Hepatocyte (in vitro differentiated cells): Measurements from ENCODE around the gene BGN. TPM values are rescaled to one million over a fixed set of nuclear protein-coding genes. Genes with fewer than 3 reads are reported as not detected.

Experiments
- DNase-seq: peaks from one replicate; pipeline ENCODE4 v3.0.0-alpha.2; 2016; ENCODE audit warnings: low spot score
- H2AFZ ChIP-seq: fragments of 200-600 bp; sonication (generic); 2 replicates; pipeline ENCODE4 v1.6.0; 2016; ENCODE audit warnings: antibody characterized with exemption, mild to moderate bottlenecking
- H3K27ac ChIP-seq: fragments of 200-600 bp; sonication (generic); 2 replicates; pipeline ENCODE4 v1.5.1; 2016; ENCODE audit warnings: mild to moderate bottlenecking
- H3K27me3 ChIP-seq: fragments of 200-600 bp; sonication (generic); 2 replicates; pipeline ENCODE4 v1.6.1; 2016
- H3K36me3 ChIP-seq: fragments of 200-600 bp; sonication (generic); replicated peaks from 2 replicates; pipeline ENCODE4 v1.5.1; 2016; ENCODE audit warnings: low read depth; ENCODE audit not compliant: insufficient read depth
- H3K4me1 ChIP-seq: fragments of 200-600 bp; sonication (generic); 2 replicates; pipeline ENCODE4 v1.5.1; 2016; ENCODE audit warnings: mild to moderate bottlenecking, moderate library complexity; ENCODE audit not compliant: insufficient read depth
- H3K4me2 ChIP-seq: fragments of 200-600 bp; sonication (generic); 2 replicates; pipeline ENCODE4 v1.6.0; 2016
- H3K4me3 ChIP-seq: fragments of 200-600 bp; sonication (generic); 2 replicates; pipeline ENCODE4 v1.5.1; 2016; ENCODE audit warnings: mild to moderate bottlenecking
- H3K79me2 ChIP-seq: fragments of 200-600 bp; sonication (generic); 2 replicates; pipeline ENCODE4 v1.6.0; 2017; ENCODE audit warnings: mild to moderate bottlenecking
- H3K9me2 ChIP-seq: fragments of 200-600 bp; sonication (generic); replicated peaks from 2 replicates; pipeline ENCODE4 v1.6.0; 2017; ENCODE audit warnings: mild to moderate bottlenecking; ENCODE audit not compliant: insufficient read depth
- H3K9me3 ChIP-seq: fragments of 200-600 bp; sonication (generic); 2 replicates; pipeline ENCODE4 v1.5.1; 2016; ENCODE audit warnings: low read depth, mild to moderate bottlenecking
- H4K20me1 ChIP-seq: fragments of 200-600 bp; sonication (generic); 2 replicates; pipeline ENCODE4 v1.6.0; 2016; ENCODE audit warnings: mild to moderate bottlenecking; ENCODE audit not compliant: insufficient read depth, poor library complexity, severe bottlenecking
- EZH2 ChIP-seq: fragments of 200-600 bp; sonication (generic); IDR thresholded peaks from 2 replicates; pipeline ENCODE4 v1.6.1; 2016; ENCODE audit warnings: antibody characterized with exemption, mild to moderate bottlenecking, borderline replicate concordance
- EZH2phosphoT487 ChIP-seq: fragments of 200-600 bp; sonication (generic); IDR thresholded peaks from one replicate; pipeline ENCODE4 v1.6.1; 2018; ENCODE audit warnings: antibody characterized with exemption, mild to moderate bottlenecking, low read depth, moderate library complexity; ENCODE audit not compliant: unreplicated experiment, severe bottlenecking
- WGBS: methylation state at CpG from one replicate; pipeline ENCODE4 v1.1.6; 2016; ENCODE audit warnings: low lambda C conversion rate; ENCODE audit errors: missing lambda C conversion rate; 5-methylcytosine and 5-hydroxymethylcytosine counted together
- polyA plus RNA-seq: library from polyadenylated mRNA; unstranded; fragments of >200 nt; fragmentation: Nextera tagmentation; extraction: Ambion mirVana; gene quantifications from 2 replicates; pipeline ENCODE4 v1.2.1, GENCODE V29; 2016
- total RNA-seq: library from RNA; depleted of rRNA; stranded (reverse); fragments of >200 nt; gene quantifications from 2 replicates; pipeline ENCODE4 v1.2.3, GENCODE V29; 2014
- TF ChIP-seq, protein P1 (sequence below): fragments of 200-600 bp; sonication (generic); IDR thresholded peaks from 2 replicates; pipeline ENCODE4 v1.5.1; 2016; ENCODE audit warnings: antibody characterized with exemption, mild to moderate bottlenecking; ENCODE audit not compliant: poor library complexity

The BGN gene
- total and polyA plus RNA-seq, 2 experiments from 2014 or later: 14.5 to 27.5 TPM

DNA sequence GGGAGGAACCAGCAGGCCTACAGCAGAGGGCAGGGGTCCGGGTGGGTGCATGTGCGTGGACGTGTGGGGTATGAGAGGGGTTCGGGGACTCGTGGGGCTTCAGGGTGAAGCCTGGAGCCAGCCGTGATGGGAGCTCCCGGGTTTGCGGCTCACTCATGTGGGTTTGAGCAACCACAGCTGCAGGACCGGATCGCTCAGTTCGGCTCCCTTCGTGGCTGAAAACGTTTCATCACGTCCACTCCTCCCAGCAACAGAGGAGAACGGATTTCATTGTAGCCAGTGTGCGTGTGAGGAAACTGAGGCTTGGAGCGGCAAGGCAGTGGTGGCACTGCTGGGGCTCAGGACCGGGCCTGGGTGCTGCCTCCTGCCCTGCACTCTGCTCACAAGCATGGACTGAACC lies 10.6 kb downstream of the BGN start:
- H3K4me1 ChIP-seq: no peaks in the 10 kb centered on the region
- no peak overlapping the region for H3K27ac ChIP-seq
- H3K9me2 ChIP-seq: no peaks in the 10 kb centered on the region
- no peak overlapping the region for H3K4me2 ChIP-seq
- DNase-seq: no peak
- no peaks in the 10 kb centered on the region for H3K27me3 ChIP-seq
- TF ChIP-seq EZH2phosphoT487 (no peak), EZH2 (no peak)
- TF ChIP-seq, protein P1, sequence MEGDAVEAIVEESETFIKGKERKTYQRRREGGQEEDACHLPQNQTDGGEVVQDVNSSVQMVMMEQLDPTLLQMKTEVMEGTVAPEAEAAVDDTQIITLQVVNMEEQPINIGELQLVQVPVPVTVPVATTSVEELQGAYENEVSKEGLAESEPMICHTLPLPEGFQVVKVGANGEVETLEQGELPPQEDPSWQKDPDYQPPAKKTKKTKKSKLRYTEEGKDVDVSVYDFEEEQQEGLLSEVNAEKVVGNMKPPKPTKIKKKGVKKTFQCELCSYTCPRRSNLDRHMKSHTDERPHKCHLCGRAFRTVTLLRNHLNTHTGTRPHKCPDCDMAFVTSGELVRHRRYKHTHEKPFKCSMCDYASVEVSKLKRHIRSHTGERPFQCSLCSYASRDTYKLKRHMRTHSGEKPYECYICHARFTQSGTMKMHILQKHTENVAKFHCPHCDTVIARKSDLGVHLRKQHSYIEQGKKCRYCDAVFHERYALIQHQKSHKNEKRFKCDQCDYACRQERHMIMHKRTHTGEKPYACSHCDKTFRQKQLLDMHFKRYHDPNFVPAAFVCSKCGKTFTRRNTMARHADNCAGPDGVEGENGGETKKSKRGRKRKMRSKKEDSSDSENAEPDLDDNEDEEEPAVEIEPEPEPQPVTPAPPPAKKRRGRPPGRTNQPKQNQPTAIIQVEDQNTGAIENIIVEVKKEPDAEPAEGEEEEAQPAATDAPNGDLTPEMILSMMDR: no peak
- H2AFZ ChIP-seq: no peak overlapping the region
- H4K20me1 ChIP-seq: no peaks in the 10 kb centered on the region
- no peaks in the 10 kb centered on the region for H3K9me3 ChIP-seq
- H3K36me3 ChIP-seq: no peaks in the 10 kb centered on the region
- H3K4me3 ChIP-seq: no peak overlapping the region
- WGBS: 92% methylated on average over 17 of the region's 18 CpGs
- H3K79me2 ChIP-seq: no peaks in the 10 kb centered on the region

DNA sequence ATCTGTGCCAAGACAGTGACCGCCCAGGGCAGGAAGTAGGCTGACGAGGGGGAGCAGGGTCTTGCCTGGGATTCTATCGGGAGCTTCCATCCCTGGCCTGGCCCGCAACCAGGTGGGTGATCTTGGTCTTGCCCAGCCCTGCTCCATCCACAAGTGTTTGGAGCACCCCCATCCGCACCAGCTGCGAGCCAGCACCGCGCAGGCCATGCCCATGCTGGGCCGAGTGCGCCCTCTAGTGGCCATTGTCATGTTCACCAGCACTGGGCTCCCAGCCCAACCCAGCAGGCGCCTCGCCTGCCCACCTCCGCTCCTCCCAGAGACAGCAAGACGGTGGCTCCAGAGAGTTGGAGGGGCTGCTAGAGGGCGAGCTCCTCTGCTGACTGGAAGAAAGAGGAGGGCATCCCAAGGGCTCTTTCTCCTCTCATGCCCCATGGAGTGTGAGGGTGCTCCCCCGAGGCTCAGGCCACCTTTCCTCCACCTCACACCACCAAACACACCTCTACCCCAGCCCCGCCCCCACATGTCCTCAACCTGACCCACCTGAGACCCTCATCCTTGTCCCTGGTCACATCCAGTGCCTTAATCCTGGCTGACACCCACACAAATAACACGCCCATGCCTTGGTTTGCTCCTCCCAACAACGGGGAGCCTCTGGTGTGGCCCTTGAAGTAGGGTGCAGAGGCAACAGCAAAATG lies 12.9 kb downstream of the BGN start:
- H4K20me1 ChIP-seq: no peaks in the 10 kb centered on the region
- no peaks in the 10 kb centered on the region for H3K36me3 ChIP-seq
- no peak overlapping the region for H3K27ac ChIP-seq
- no peaks in the 10 kb centered on the region for H3K9me2 ChIP-seq
- no peaks in the 10 kb centered on the region for H3K27me3 ChIP-seq
- TF ChIP-seq EZH2: no peak
- TF ChIP-seq, protein P1: peak; percentile 77
- H3K4me3 ChIP-seq: no peak overlapping the region
- no peak overlapping the region for H3K4me2 ChIP-seq
- H3K9me3 ChIP-seq: no peaks in the 10 kb centered on the region
- H3K4me1 ChIP-seq: no peaks in the 10 kb centered on the region
- WGBS: 43% methylated on average over 19 of the region's 19 CpGs
- H2AFZ ChIP-seq: no peak overlapping the region
- DNase-seq: peak; percentile 85
- H3K79me2 ChIP-seq: no peaks in the 10 kb centered on the region

DNA sequence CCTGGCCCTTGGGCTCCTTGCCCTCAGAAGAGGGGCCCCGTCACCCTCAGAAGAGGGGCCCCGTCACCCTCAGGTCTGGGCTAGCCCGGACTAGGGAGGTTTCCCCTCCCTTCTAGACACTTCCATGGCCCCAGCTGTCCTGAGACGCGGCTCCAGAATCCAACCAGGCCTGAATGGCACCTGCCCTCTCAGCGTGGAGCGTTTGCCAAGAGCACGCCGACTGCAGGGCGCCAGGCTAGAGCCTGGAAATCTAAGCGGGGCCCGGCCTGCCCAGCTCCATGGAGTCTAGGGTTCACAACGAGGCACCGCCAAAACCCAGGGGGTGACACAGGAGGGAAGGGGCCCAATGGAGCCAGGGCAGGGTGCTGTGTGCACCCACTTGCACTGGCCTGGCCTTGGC lies 14.8 kb downstream of the BGN start:
- Histone ChIP-seq H4K20me1 (no peaks in the 10 kb centered on the region), H3K79me2 (no peaks in the 10 kb centered on the region), H2AFZ (no peak overlapping the region), H3K4me1 (no peaks in the 10 kb centered on the region), H3K4me3 (no peak overlapping the region), H3K27me3 (no peaks in the 10 kb centered on the region), H3K27ac (no peak overlapping the region), H3K9me3 (no peaks in the 10 kb centered on the region), H3K36me3 (no peaks in the 10 kb centered on the region), H3K9me2 (no peaks in the 10 kb centered on the region), H3K4me2 (no peak overlapping the region)
- no peak for TF ChIP-seq EZH2phosphoT487
- no peak for TF ChIP-seq EZH2
- TF ChIP-seq, protein P1: no peak
- no peak for DNase-seq
- 90% methylated on average over 14 of the region's 14 CpGs for WGBS
